ENCODE measurements around the gene MANSC4.
A peak's percentile ranks its signal among the peaks of the same experiment; 100 is the strongest.
"Not testable (repeated sequence)": the region's sequence is repeated elsewhere in the genome, so short reads cannot be mapped to it uniquely, and the experiment has no call there.

MANSC4 gene

GRCh38 chr12:27754795-27755194 is 25.2 kb downstream of the MANSC4 start:
- no peak for TF ChIP-seq CTCF (IDR thresholded peaks at IDR 0.05; ENCODE audit: low read depth, low read length)
- no peak overlapping the region for H3K4me3 ChIP-seq (ENCODE audit: low read depth, low read length)

- H3K4me3 ChIP-seq (ENCODE audit: low read depth, low read length): no peak overlapping the region
Measured at GRCh38 chr12:27751386-27752047, 28.5 kb downstream of the MANSC4 start.

GRCh38 chr12:27747111-27747820 is 32.8 kb downstream of the MANSC4 start:
- no peak overlapping the region for H3K4me3 ChIP-seq (ENCODE audit: low read depth, low read length)

More at GRCh38 chr12:27751386-27752047, 28.5 kb downstream of the MANSC4 start:
- TF ChIP-seq CTCF (IDR thresholded peaks at IDR 0.05; ENCODE audit: low read depth, low read length): no peak

GRCh38 chr12:27745734-27746133 is 34.3 kb downstream of the MANSC4 start:
- not testable (repeated sequence) for H3K4me3 ChIP-seq (ENCODE audit: low read depth, low read length)

More at GRCh38 chr12:27747111-27747820, 32.8 kb downstream of the MANSC4 start:
- no peak for TF ChIP-seq CTCF (IDR thresholded peaks at IDR 0.05; ENCODE audit: low read depth, low read length)

GRCh38 chr12:27743601-27744000 is 36.4 kb downstream of the MANSC4 start:
- no peak for TF ChIP-seq CTCF (IDR thresholded peaks at IDR 0.05; ENCODE audit: low read depth, low read length)
- no peak overlapping the region for H3K4me3 ChIP-seq (ENCODE audit: low read depth, low read length)

GRCh38 chr12:27734321-27734720 is 45.7 kb downstream of the MANSC4 start:
- not testable (repeated sequence) for H3K4me3 ChIP-seq (ENCODE audit: low read depth, low read length)

- no peak for TF ChIP-seq CTCF (IDR thresholded peaks at IDR 0.05; ENCODE audit: low read depth, low read length)
- H3K4me3 ChIP-seq (ENCODE audit: low read depth, low read length): no peak overlapping the region
Measured at GRCh38 chr12:27733791-27734190, 46.2 kb downstream of the MANSC4 start.

- TF ChIP-seq CTCF (IDR thresholded peaks at IDR 0.05; ENCODE audit: low read depth, low read length): peak; percentile 72
- no peak overlapping the region for H3K4me3 ChIP-seq (ENCODE audit: low read depth, low read length)
Measured at GRCh38 chr12:27733052-27733656, 46.9 kb downstream of the MANSC4 start.
